HG03354 (cell line): ENCODE measurements around the gene CBY1.
"Not testable (repeated sequence)": the region's sequence is repeated elsewhere in the genome, so short reads cannot be mapped to it uniquely, and the experiment has no call there.

Experiments used
- ATAC-seq: cut with Tn5 transposase; IDR thresholded peaks from one replicate; pipeline ENCODE4 v1.9.1; 2021; ENCODE audit warnings: mild to moderate bottlenecking; ENCODE audit not compliant: unreplicated experiment, poor library complexity, severe bottlenecking

CBY1 gene

GRCh38 chr22:38656256-38657044 lies at the start of gene CBY1, which contains the start of gene FAM227A:
Gene CBY1 (plus strand): TSS chr22:38656638. CDS start chr22:38668055, 11,417 bp downstream.
Gene FAM227A (minus strand): TSS chr22:38656392. CDS start chr22:38650168, 6,224 bp downstream.
- ATAC-seq: peak; percentile 73

- ATAC-seq: no peak
Measured at GRCh38 chr22:38607680-38608079, 48.8 kb upstream of the CBY1 start.

GRCh38 chr22:38608992-38609750 lies 47.3 kb upstream of the CBY1 start:
- no peak for ATAC-seq

- ATAC-seq: no peak
Measured at GRCh38 chr22:38610234-38610633, 46.2 kb upstream of the CBY1 start.

GRCh38 chr22:38611559-38611958 lies 44.9 kb upstream of the CBY1 start:
- no peak for ATAC-seq

- no peak for ATAC-seq
Measured at GRCh38 chr22:38612217-38613006, 44.0 kb upstream of the CBY1 start.

- ATAC-seq: no peak
Measured at GRCh38 chr22:38613588-38613987, 42.9 kb upstream of the CBY1 start.

GRCh38 chr22:38614332-38615063 lies 41.9 kb upstream of the CBY1 start:
- ATAC-seq: no peak

GRCh38 chr22:38615064-38615405 lies 41.4 kb upstream of the CBY1 start:
- not testable (repeated sequence) for ATAC-seq

- ATAC-seq: no peak
Measured at GRCh38 chr22:38618258-38618657, 38.2 kb upstream of the CBY1 start.

- ATAC-seq: no peak
Measured at GRCh38 chr22:38618682-38619081, 37.8 kb upstream of the CBY1 start.

GRCh38 chr22:38623351-38623750 lies 33.1 kb upstream of the CBY1 start:
- no peak for ATAC-seq

GRCh38 chr22:38628444-38628843 lies 28.0 kb upstream of the CBY1 start:
- no peak for ATAC-seq

GRCh38 chr22:38629108-38629507 lies 27.3 kb upstream of the CBY1 start:
- no peak for ATAC-seq

- no peak for ATAC-seq
Measured at GRCh38 chr22:38631724-38632123, 24.7 kb upstream of the CBY1 start.

GRCh38 chr22:38632528-38632927 lies 23.9 kb upstream of the CBY1 start:
- no peak for ATAC-seq

- no peak for ATAC-seq
Measured at GRCh38 chr22:38638216-38638615, 18.2 kb upstream of the CBY1 start.

- no peak for ATAC-seq
Measured at GRCh38 chr22:38638728-38639127, 17.7 kb upstream of the CBY1 start.

GRCh38 chr22:38641476-38642040 lies 14.9 kb upstream of the CBY1 start:
- no peak for ATAC-seq
